Fibroblast of the aortic adventitia (primary cell): Measurements from ENCODE around the gene CYB5R4. TPM values are rescaled to one million over a fixed set of nuclear protein-coding genes. Genes with fewer than 3 reads are reported as not detected.

ENCODE experiments used
- DNase-seq: peaks from one replicate; pipeline ENCODE4 v3.0.0-alpha.2; 2010; ENCODE audit warnings: low read depth
- H3K4me3 ChIP-seq: 2 replicates; pipeline ENCODE4 v1.5.1; 2011; ENCODE audit warnings: low read depth, mild to moderate bottlenecking, control low read depth, low read length, moderate library complexity
- total RNA-seq: library from RNA; depleted of rRNA; stranded (reverse); fragments of >200 nt; gene quantifications from 2 replicates; pipeline ENCODE4 v1.2.3, GENCODE V29; 2012; ENCODE audit warnings: low replicate concordance
- TF ChIP-seq, protein P1 (sequence below): IDR thresholded peaks from 2 replicates; pipeline ENCODE4 v1.5.1; 2011; ENCODE audit warnings: mild to moderate bottlenecking, low read length, control low read depth, inconsistent platforms; ENCODE audit not compliant: insufficient read depth

The CYB5R4 gene
- total RNA-seq, 1 donor, result 7.2 TPM

DNA sequence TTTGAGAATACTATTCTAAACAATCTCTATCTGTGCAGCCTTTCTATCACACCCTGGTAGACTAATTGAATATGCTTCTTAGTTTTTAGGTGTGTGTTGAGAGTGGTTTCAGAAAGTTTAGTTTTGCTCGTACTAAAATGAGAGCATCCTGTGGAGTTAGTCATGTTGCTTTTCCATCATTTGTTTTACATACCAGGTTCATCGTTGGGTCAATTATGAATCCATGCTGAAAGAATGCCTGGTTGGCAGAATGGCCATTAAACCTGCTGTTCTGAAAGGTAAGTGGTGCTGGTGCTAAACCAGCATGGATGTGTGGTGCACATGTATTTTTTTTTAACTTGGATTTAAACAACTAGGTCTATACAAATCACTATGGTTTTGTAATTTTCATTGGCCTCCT, 49.3 kb downstream of the CYB5R4 start:
- DNase-seq, result peak; percentile 5
- H3K4me3 ChIP-seq, result no peak overlapping the region
- TF ChIP-seq, protein P1, sequence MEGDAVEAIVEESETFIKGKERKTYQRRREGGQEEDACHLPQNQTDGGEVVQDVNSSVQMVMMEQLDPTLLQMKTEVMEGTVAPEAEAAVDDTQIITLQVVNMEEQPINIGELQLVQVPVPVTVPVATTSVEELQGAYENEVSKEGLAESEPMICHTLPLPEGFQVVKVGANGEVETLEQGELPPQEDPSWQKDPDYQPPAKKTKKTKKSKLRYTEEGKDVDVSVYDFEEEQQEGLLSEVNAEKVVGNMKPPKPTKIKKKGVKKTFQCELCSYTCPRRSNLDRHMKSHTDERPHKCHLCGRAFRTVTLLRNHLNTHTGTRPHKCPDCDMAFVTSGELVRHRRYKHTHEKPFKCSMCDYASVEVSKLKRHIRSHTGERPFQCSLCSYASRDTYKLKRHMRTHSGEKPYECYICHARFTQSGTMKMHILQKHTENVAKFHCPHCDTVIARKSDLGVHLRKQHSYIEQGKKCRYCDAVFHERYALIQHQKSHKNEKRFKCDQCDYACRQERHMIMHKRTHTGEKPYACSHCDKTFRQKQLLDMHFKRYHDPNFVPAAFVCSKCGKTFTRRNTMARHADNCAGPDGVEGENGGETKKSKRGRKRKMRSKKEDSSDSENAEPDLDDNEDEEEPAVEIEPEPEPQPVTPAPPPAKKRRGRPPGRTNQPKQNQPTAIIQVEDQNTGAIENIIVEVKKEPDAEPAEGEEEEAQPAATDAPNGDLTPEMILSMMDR, result no peak

DNA sequence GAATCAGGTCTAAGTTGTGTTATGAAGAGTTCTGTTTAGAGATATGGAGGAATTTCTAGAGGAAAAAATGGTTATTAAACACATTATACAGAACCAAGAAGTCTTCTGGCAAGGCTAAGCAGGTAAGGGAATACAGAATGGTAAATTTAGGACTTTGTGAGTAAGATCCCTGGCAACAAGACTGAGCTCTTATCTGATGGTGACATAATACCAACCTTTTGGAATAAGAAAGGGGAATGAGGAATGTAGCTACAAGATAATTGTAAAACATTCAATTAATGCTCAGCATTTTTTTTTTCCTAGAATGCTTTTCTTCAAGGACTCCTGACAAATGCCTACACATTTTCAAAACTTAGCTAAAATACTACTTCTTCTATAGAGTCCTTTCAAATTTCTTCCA, 51.8 kb downstream of the CYB5R4 start:
- TF ChIP-seq, protein P1, result no peak
- no peak overlapping the region for H3K4me3 ChIP-seq
- peak; percentile 39 for DNase-seq

DNA sequence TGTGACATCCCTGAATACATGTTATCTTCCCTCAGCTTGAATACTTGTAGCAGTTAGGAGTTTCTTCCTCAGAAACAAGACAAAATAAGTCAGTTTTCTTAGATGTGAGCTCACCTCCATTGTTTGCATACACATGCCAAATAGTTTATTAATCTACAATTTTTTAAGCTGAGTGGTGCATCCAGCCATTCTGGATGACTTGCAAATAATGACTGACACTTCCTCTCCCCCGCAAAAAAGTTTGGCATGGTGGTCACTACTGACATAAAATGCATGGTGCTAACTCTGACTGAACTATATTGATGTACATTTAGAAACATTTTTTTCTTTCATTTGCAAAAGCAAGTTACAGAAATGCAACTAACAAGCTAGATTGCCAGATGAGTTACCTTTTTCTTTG, 55.5 kb downstream of the CYB5R4 start:
- no peak overlapping the region for H3K4me3 ChIP-seq
- TF ChIP-seq, protein P1, result no peak
- no peak for DNase-seq

DNA sequence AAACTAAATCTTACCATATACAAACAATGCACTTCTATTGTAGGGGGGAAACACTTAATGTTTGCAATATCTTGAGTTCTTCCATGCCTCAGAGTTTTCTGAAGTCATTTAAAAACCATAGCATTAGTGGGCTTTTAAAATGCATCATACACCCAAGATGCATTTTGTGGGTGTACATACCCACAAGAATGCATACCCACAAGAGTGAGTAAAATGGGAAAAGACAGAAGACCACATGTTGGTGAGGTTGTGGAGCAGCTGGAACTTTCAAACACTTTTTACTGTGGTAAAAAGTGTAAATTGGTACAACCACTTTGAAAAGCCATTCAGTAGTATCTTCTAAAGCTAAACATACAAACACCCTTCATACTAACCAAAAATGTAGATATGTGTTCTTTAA, 57.5 kb downstream of the CYB5R4 start:
- TF ChIP-seq, protein P1, result no peak
- DNase-seq, result no peak

DNA sequence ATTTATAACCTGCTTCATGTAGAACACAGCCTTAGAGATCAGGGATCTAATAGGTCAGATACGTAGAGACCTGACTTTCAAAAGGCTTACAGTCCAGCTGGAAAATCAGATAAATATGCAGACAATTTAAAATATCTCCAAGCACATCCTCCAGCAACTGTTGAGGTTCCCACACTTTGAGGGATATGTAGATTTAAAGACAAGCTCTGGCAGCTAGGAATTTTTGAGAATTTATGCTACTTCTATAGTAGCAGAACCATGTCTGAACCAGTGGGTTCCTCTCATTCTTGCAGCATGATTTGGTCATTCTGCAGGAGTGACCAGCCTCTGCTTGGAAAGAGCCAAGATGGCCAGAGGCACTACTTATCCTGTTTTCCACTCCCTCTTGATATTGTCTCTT, 60.5 kb downstream of the CYB5R4 start:
- peak; percentile 10 for DNase-seq
- H3K4me3 ChIP-seq, result no peak overlapping the region
- TF ChIP-seq, protein P1, result no peak

More for the DNA sequence above, 57.5 kb downstream of the CYB5R4 start:
- H3K4me3 ChIP-seq, result no peak overlapping the region

DNA sequence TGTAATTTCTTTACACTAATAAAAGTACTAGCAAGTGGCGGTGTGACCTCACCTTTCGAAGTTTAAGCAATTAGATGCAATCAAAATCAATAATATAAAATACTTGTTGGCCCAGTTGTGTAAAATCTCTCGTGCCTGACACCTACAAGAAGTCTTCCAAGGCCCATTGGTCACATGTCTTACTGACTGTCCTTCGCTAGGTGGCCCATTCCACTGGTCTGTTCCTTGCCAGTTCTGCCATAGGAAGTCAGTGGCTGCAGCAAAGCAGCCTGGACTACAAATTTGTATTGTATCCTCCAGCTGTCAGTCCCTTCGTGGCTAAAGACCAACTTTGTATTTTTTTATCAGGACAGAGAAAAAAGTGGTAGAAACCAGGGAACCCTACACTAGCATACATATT, 61.8 kb downstream of the CYB5R4 start:
- TF ChIP-seq, protein P1, result no peak
- no peak overlapping the region for H3K4me3 ChIP-seq
- DNase-seq, result no peak

DNA sequence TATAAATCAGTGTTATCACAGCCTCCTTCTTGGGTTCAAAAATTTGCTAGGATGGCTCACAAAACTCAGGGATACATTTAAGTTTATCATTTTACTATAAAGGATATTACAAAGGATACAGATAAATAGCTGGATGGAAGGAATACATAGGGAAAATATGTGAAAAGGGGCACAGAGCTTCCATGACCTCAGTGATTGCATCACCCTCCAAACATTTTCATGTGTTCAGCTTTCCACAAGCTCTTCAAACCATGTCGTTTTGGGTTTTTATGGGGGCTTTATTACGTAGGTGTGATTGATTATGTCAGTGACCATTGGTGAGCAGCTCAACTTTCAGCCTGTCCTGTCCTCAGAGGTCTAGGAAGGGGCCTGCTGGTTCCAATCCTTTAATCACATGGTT, 68.0 kb downstream of the CYB5R4 start:
- H3K4me3 ChIP-seq, result no peak overlapping the region
- TF ChIP-seq, protein P1, result no peak
- no peak for DNase-seq
